Stimulated activated CD8-positive, alpha-beta memory T cell treated with anti-CD3 and anti-CD28 coated beads, Interleukin-7, amount 100 ng/mL, for 48 hours (primary cell): ENCODE data around the gene FBRS.
"Not testable (repeated sequence)": the region's sequence is repeated elsewhere in the genome, so short reads cannot be mapped to it uniquely, and the experiment has no call there.

Experiments
- DNase-seq, 2 donors: peaks; one replicate each; pipeline ENCODE4 v3.0.0-alpha.2; 2020; ENCODE audit warnings: low read depth in 1 of 2; ENCODE audit errors: extremely low read depth in 1 of 2

The FBRS gene

GRCh38 chr16:30697264-30698138 is 39.3 kb downstream of the FBRS start:
- DNase-seq, result no peak

- peak; percentile 98 for DNase-seq
Measured at GRCh38 chr16:30698139-30698815, 40.0 kb downstream of the FBRS start.

GRCh38 chr16:30698816-30699614 is 40.8 kb downstream of the FBRS start, which contains the start of gene SRCAP:
TSS of gene SRCAP (plus strand) at chr16:30699171. CDS start at chr16:30700825, 1,654 bp downstream.
- peak; percentile 79 to 84 for DNase-seq

GRCh38 chr16:30699615-30700099 is 41.4 kb downstream of the FBRS start:
- no peak for DNase-seq

GRCh38 chr16:30700491-30700890 is 42.3 kb downstream of the FBRS start:
- no peak for DNase-seq

GRCh38 chr16:30700971-30701370 is 42.7 kb downstream of the FBRS start:
- no peak for DNase-seq

- DNase-seq, result not testable (repeated sequence)
Measured at GRCh38 chr16:30703071-30703470, 44.8 kb downstream of the FBRS start.

- DNase-seq, result no peak
Measured at GRCh38 chr16:30703971-30704370, 45.7 kb downstream of the FBRS start.

GRCh38 chr16:30706046-30706445 is 47.8 kb downstream of the FBRS start:
- DNase-seq, result no peak

GRCh38 chr16:30710971-30711370 is 52.7 kb downstream of the FBRS start:
- DNase-seq, result no peak

- no peak for DNase-seq
Measured at GRCh38 chr16:30711712-30712111, 53.5 kb downstream of the FBRS start.

GRCh38 chr16:30715750-30716445 is 57.7 kb downstream of the FBRS start:
- DNase-seq, result peak in 1 of 2 donors; percentile 44

GRCh38 chr16:30720086-30720485 is 61.9 kb downstream of the FBRS start:
- DNase-seq, result no peak
